ENCODE measurements around the gene SIPA1L3. TPM values are rescaled to one million over a fixed set of nuclear protein-coding genes. Genes with fewer than 3 reads are reported as not detected.
"Not testable (repeated sequence)": the region's sequence is repeated elsewhere in the genome, so short reads cannot be mapped to it uniquely, and the experiment has no call there.

The SIPA1L3 gene
- total RNA-seq, 4 donors from 2014 or later = 4.1 to 18.7 (median 6.1) TPM

DNA sequence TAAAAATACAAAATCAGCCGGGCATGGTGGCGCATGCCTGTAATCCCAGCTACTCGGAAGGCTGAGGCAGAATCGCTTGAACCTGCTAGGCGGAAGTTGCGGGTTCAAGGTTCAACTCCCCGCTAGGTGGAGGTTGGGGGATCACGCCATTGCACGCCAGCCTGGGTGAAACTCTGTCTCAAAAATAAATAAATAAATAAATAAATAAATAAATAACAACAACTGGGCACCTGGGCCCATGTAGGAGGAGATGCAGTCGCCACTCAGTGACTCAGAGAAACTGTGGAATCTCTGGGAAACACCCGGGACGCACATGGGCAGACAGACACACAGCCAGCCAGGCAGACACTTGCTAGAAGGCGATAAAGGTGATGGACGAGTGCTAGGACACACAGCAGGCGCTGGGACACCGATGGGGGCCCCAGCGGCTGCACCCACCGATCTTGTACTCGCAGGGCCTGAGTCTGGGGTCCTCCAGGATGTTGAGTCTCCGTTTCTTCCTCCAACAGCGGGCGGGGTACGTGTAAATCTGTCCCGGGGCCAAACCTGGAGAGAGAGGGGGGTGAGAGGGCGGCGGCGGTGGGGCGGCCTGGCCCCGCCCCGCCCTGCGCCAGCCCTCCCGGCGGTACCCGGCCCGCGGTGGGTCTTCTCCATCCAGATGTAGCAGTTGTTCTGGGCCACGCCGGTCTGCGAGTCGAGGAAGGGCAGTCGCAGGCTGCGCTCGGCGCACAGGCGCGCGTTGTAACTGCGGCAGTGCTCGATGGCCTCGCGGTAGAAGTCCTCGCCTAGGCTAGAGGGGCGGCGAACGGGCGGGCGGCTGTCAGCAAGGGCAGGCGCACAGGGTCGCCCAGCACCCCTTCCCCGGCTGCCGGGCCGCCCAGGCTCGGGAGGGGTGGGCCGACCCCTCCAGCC, 315.2 kb downstream of the SIPA1L3 start:
- DNase-seq (no peak), ATAC-seq (no peak)
- Histone ChIP-seq H3K4me1 (peaks cover 0 to 7% of the 10 kb centered on the region in 2 donors), H3K27me3 (peaks cover 36 to 58% (median 44%) of the 10 kb centered on the region in 3 donors), H3K27ac (no peak overlapping the region), H3K36me3 (no peaks in the 10 kb centered on the region), H3K4me3 (no peak overlapping the region), H3K9me3 (no peaks in the 10 kb centered on the region)
- TF ChIP-seq, protein P1, sequence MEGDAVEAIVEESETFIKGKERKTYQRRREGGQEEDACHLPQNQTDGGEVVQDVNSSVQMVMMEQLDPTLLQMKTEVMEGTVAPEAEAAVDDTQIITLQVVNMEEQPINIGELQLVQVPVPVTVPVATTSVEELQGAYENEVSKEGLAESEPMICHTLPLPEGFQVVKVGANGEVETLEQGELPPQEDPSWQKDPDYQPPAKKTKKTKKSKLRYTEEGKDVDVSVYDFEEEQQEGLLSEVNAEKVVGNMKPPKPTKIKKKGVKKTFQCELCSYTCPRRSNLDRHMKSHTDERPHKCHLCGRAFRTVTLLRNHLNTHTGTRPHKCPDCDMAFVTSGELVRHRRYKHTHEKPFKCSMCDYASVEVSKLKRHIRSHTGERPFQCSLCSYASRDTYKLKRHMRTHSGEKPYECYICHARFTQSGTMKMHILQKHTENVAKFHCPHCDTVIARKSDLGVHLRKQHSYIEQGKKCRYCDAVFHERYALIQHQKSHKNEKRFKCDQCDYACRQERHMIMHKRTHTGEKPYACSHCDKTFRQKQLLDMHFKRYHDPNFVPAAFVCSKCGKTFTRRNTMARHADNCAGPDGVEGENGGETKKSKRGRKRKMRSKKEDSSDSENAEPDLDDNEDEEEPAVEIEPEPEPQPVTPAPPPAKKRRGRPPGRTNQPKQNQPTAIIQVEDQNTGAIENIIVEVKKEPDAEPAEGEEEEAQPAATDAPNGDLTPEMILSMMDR (IDR thresholded peaks at IDR 0.05 in 4 of 5, conservative IDR thresholded peaks at IDR 0.05 in 1 of 5) = no peak
- TF ChIP-seq POLR2A (IDR thresholded peaks at IDR 0.05) = no peak
- intact Hi-C loops (cut with DNase I; ENCODE audit: low total_unique reads) (no loop called here), in situ Hi-C loops (cut with MboI; ENCODE audit: low sequenced_read_pairs in 4 of 4) (no loop called here)

DNA sequence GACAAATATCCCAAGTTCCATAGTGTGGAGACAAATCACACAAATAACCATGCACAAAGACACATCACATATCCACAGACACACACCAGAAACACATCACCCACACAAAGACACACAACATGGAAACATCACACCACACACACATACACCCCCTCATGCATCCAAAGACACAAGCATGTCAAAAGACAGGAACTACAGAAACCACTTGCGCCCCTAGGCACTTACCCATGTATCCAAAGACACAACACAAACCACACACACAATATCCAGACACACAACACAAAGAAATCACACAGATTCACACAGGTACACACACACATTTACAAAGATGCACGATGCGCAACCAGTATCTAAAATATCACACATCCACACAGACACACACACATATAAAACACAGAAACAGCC, 316.1 kb downstream of the SIPA1L3 start:
- in situ Hi-C loops (cut with MboI; ENCODE audit: low sequenced_read_pairs in 4 of 4) (no loop called here), intact Hi-C loops (cut with DNase I; ENCODE audit: low total_unique reads) (no loop called here)
- TF ChIP-seq, protein P1 (IDR thresholded peaks at IDR 0.05 in 4 of 5, conservative IDR thresholded peaks at IDR 0.05 in 1 of 5) = no peak
- no peak for TF ChIP-seq POLR2A (IDR thresholded peaks at IDR 0.05)
- peaks cover 46 to 68% (median 47%) of the 10 kb centered on the region in 3 donors for H3K27me3 ChIP-seq
- H3K27ac ChIP-seq = no peak overlapping the region
- peaks cover 0 to 9% of the 10 kb centered on the region in 2 donors for H3K4me1 ChIP-seq
- no peaks in the 10 kb centered on the region for H3K36me3 ChIP-seq
- H3K9me3 ChIP-seq = no peaks in the 10 kb centered on the region
- DNase-seq (no peak), ATAC-seq (no peak)
- no peak overlapping the region for H3K4me3 ChIP-seq

DNA sequence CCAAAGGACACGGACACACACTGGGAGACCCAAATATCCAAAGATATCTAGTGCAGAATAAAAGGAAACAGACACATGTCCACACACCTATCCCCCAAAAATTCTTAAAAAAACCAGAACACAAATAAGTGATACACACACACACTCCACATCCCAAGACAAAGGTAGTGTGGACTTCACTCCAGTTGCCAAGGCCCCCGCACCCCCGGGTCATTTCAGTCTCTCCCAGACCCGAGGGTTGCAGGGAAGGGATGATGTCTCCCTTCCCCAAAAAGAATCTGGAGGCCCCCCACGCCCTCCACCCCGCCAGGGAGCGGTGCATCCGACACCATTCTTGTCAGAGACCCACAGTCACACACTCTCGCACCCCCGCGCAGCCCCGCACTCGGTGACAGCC, 316.6 kb downstream of the SIPA1L3 start:
- H3K4me1 ChIP-seq = peaks cover 0 to 14% of the 10 kb centered on the region in 2 donors
- H3K27me3 ChIP-seq = peaks cover 49 to 73% (median 50%) of the 10 kb centered on the region in 3 donors
- DNase-seq (no peak), ATAC-seq (no peak)
- H3K27ac ChIP-seq = no peak overlapping the region
- TF ChIP-seq, protein P1 (IDR thresholded peaks at IDR 0.05 in 4 of 5, conservative IDR thresholded peaks at IDR 0.05 in 1 of 5) = no peak
- no peak for TF ChIP-seq POLR2A (IDR thresholded peaks at IDR 0.05)
- intact Hi-C loops (cut with DNase I; ENCODE audit: low total_unique reads) (loop anchor here (1.0 kb wide), 1 partner anchor 13 kb away; no protein-coding TSS in a partner anchor), in situ Hi-C loops (cut with MboI; ENCODE audit: low sequenced_read_pairs in 4 of 4) (no loop called here)
- peak overlapping the region; percentile 34 to 51 (median 45) for H3K4me3 ChIP-seq
- no peaks in the 10 kb centered on the region for H3K9me3 ChIP-seq
- no peaks in the 10 kb centered on the region for H3K36me3 ChIP-seq

DNA sequence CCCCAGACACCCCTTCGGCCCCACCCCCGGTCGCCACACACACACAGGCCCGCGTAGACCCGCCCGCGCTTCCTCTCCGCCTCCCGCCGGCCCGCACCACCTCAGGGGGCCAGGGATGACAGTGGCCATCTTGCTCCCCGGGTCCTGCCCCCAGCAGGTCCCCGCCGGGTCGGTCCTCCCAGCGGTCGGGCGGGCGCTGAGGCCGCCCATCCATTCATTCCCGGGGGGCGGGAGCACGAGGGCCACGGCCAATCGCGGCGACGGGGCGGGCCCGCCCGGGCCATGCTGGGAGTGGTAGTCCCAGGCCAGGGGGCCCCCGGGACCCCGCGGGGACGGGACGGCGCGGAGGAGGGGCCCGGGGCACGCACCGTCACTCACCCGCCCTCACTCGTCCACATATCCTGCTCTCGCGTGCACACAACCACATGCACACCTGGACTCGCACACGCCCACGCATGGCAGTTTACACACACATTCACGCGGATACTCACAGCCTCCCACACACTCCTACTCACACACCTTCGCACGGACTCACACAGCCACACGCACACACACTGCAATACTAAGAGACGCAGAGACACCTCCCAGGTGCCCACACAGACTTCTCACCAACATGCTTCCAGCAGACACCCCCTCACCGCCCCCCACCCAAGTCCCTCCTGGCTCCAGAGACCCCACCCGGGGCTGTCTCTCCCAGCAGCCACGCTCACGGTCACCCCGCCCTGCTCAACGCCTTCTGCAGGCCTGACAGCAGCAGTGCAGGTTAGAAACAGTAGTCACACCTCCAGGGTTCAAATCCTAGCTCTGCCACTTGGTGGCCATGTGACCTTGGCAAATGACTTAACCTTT, 317.2 kb downstream of the SIPA1L3 start, which contains the start of gene DPF1:
TSS of gene DPF1 (minus strand) at position 209 of the 849 bp plus-strand sequence. CDS start at position 129, 80 bp downstream.
- Histone ChIP-seq H3K36me3 (no peaks in the 10 kb centered on the region), H3K27ac (no peak within 1 kb of the TSS), H3K27me3 (peaks cover 55 to 79% (median 57%) of the 10 kb centered on the region in 3 donors), H3K4me3 (peak within 1 kb of the TSS; percentile 34 to 51 (median 45)), H3K4me1 (peaks cover 0 to 20% of the 10 kb centered on the region in 2 donors), H3K9me3 (no peaks in the 10 kb centered on the region)
- DNase-seq (no peak), ATAC-seq (no peak)
- intact Hi-C loops (cut with DNase I; ENCODE audit: low total_unique reads) = loop anchor here (1.0 kb wide), 1 partner anchor 14 kb away; no protein-coding TSS in a partner anchor
- in situ Hi-C loops (cut with MboI; ENCODE audit: low sequenced_read_pairs in 4 of 4) = no loop called here
- TF ChIP-seq, protein P1 (IDR thresholded peaks at IDR 0.05 in 4 of 5, conservative IDR thresholded peaks at IDR 0.05 in 1 of 5) = no peak
- no peak for TF ChIP-seq POLR2A (IDR thresholded peaks at IDR 0.05)

DNA sequence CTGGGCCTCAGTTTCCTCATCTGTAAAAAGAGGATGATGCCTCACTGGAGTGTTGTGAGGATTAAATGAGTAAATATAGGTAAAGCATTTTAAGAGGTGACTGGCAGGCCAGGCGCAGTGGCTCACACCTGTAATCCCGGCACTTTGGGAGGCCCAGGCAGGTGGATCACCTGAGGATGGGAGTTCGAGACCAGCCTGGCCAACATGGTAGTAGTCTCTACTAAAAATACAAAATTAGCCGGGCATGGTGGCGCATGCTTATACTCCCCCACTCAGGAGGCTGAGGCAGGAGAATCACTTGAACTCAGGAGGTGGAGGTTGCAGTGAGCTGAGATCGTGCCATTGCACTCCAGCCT, 317.8 kb downstream of the SIPA1L3 start:
- H3K4me3 ChIP-seq, H3K9me3 ChIP-seq, ATAC-seq, H3K27ac ChIP-seq, H3K36me3 ChIP-seq, DNase-seq: not testable (repeated sequence)
- peaks cover 0 to 21% of the 10 kb centered on the region in 2 donors for H3K4me1 ChIP-seq
- in situ Hi-C loops (cut with MboI; ENCODE audit: low sequenced_read_pairs in 4 of 4) = loop anchor here in 1 of 4 donors (25.0 kb wide), 1 partner anchor 338 kb away; no protein-coding TSS in a partner anchor
- H3K27me3 ChIP-seq = peaks cover 57 to 84% (median 58%) of the 10 kb centered on the region in 3 donors
- intact Hi-C loops (cut with DNase I; ENCODE audit: low total_unique reads) = loop anchor here (1.0 to 5.0 kb wide), 2 partner anchors 15 to 83 kb away; no protein-coding TSS in a partner anchor
